Measurements from ENCODE around the gene PSEN2. TPM values are rescaled to one million over a fixed set of nuclear protein-coding genes. Genes with fewer than 3 reads are reported as not detected.

Gene PSEN2
- total and polyA plus RNA-seq, 9 of the 15 experiments (the other 6 are each of a cell fraction or from before 2014, with no cell fraction given), result 2.3 to 21.5 (median 13.7) TPM

- TF ChIP-seq, protein P1, sequence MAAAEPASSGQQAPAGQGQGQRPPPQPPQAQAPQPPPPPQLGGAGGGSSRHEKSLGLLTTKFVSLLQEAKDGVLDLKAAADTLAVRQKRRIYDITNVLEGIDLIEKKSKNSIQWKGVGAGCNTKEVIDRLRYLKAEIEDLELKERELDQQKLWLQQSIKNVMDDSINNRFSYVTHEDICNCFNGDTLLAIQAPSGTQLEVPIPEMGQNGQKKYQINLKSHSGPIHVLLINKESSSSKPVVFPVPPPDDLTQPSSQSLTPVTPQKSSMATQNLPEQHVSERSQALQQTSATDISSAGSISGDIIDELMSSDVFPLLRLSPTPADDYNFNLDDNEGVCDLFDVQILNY (CRISPR knock-in tag; IDR thresholded peaks at IDR 0.05), result no peak
- no peak for TF ChIP-seq GABPB2 (CRISPR knock-in tag; conservative IDR thresholded peaks at IDR 0.05)
Measured at GRCh38 chr1:226901421-226901820, 31.0 kb downstream of the PSEN2 start (continued).

DNA sequence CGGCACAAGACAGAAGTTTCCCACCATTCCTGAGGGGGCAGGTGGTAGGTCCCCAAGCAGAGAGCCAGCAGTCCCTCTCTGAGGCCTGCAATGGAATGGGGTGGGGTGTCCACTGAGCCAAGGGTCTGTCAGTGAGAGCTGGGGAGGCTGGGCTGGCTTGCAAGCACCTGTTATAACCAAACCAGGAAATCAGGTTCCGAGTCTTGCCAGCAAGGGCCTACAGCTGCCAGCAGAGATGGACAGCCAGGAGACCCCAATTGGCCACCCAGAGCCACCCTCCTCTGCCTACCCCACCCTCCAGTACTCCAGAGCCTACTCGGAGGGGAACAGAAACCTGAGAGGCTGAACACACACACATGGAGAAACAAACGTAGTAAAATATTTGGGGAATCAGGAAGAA is 32.2 kb downstream of the PSEN2 start:
- intact Hi-C loops (cut with micrococcal nuclease), result no loop called here
- Histone ChIP-seq H3K27ac (ENCODE audit: extremely low read depth, low read depth, low read length) (no peak overlapping the region), H2AFZ (ENCODE audit: low read depth, low read length) (no peak overlapping the region), H3K36me3 (ENCODE audit: control insufficient read depth, insufficient read depth, low read length) (peaks cover 10% of the 10 kb centered on the region; the same call in 2 of the 3 replicates), H3K27me3 (ENCODE audit: control insufficient read depth in 2 of 2, insufficient read depth in 2 of 2, low read length in 2 of 2) (no peaks in the 10 kb centered on the region), H3K9me1 (ENCODE audit: control insufficient read depth, insufficient read depth, low read length) (no peaks in the 10 kb centered on the region), H3K79me2 (ENCODE audit: control insufficient read depth, insufficient read depth, low read length) (no peaks in the 10 kb centered on the region), H3K9me3 (replicated peaks; ENCODE audit: control insufficient read depth, insufficient read depth, low read depth, low read length) (no peaks in the 10 kb centered on the region), H3K9ac (ENCODE audit: insufficient read depth in 1 of 2, low read depth in 2 of 2, low read length in 2 of 2) (peak overlapping the region in 1 of 2 experiments; percentile 49; a peak in 1 of 4 replicates), H4K20me1 (replicated peaks; ENCODE audit: control insufficient read depth, insufficient read depth, low read length) (no peaks in the 10 kb centered on the region), H3K4me2 (ENCODE audit: insufficient read depth, low read length) (no peak overlapping the region), H3K4me1 (replicated peaks in 1 of 2; ENCODE audit: control insufficient read depth in 2 of 2, insufficient read depth in 2 of 2, low read length in 2 of 2) (no peaks in the 10 kb centered on the region), H3K4me3 (no peak overlapping the region)
- FAIRE-seq (no peak), DNase-seq (ENCODE audit: extremely low read depth in 1 of 4, low spot score in 3 of 4) (no peak), ATAC-seq (no peak)
- WGBS (ENCODE audit: insufficient coverage, low coverage, missing lambda C conversion rate), result 47% methylated on average over 4 of the region's 4 CpGs
- in situ Hi-C loops (cut with MboI), result no loop called here
- CTCF ChIA-PET (ENCODE audit: low intra/inter-chr PET ratio), result no interaction called here
- TF ChIP-seq, protein P2, sequence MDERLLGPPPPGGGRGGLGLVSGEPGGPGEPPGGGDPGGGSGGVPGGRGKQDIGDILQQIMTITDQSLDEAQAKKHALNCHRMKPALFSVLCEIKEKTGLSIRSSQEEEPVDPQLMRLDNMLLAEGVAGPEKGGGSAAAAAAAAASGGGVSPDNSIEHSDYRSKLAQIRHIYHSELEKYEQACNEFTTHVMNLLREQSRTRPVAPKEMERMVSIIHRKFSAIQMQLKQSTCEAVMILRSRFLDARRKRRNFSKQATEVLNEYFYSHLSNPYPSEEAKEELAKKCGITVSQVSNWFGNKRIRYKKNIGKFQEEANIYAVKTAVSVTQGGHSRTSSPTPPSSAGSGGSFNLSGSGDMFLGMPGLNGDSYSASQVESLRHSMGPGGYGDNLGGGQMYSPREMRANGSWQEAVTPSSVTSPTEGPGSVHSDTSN (CRISPR knock-in tag; IDR thresholded peaks at IDR 0.05; ENCODE audit: low read depth), result no peak
- TF ChIP-seq, protein P2 (tag; conservative IDR thresholded peaks at IDR 0.05; ENCODE audit: low read depth), result no peak
- TF ChIP-seq SMARCB1 (IDR thresholded peaks at IDR 0.05; ENCODE audit: insufficient read length, low read depth) (no peak), CSDE1 (IDR thresholded peaks at IDR 0.05) (no peak), ARID1B (IDR thresholded peaks at IDR 0.05) (no peak), SMAD3 (CRISPR knock-in tag; conservative IDR thresholded peaks at IDR 0.05) (no peak), COPS2 (conservative IDR thresholded peaks at IDR 0.05) (no peak)
- BruUV-seq (replicated peaks), result no TSS peak
- POLR2A ChIA-PET, result no interaction called here
